HG02759 (cell line): ENCODE data around the gene CSF3.

Source experiments
- ATAC-seq: cut with Tn5 transposase; IDR thresholded peaks from one replicate; pipeline ENCODE4 v1.9.1; 2021; ENCODE audit warnings: mild to moderate bottlenecking, moderate library complexity; ENCODE audit not compliant: unreplicated experiment

Gene CSF3

GRCh38 chr17:40015005-40015997 is at the start of gene CSF3:
Gene CSF3 (plus strand): TSS chr17:40015440. CDS start chr17:40015475, 35 bp downstream.
- ATAC-seq = no peak

- ATAC-seq = no peak
Measured at GRCh38 chr17:39966771-39967170, 48.5 kb upstream of the CSF3 start.

- ATAC-seq = no peak
Measured at GRCh38 chr17:39968761-39969160, 46.5 kb upstream of the CSF3 start.

- no peak for ATAC-seq
Measured at GRCh38 chr17:39969375-39969774, 45.9 kb upstream of the CSF3 start.

- ATAC-seq = no peak
Measured at GRCh38 chr17:39970157-39970692, 45.0 kb upstream of the CSF3 start.

- ATAC-seq = no peak
Measured at GRCh38 chr17:39971076-39971603, 44.1 kb upstream of the CSF3 start.

GRCh38 chr17:39972271-39972670 is 43.0 kb upstream of the CSF3 start:
- no peak for ATAC-seq

- ATAC-seq = no peak
Measured at GRCh38 chr17:39973496-39973895, 41.7 kb upstream of the CSF3 start.

GRCh38 chr17:39974433-39974832 is 40.8 kb upstream of the CSF3 start:
- no peak for ATAC-seq

- ATAC-seq = no peak
Measured at GRCh38 chr17:39975801-39976200, 39.4 kb upstream of the CSF3 start.

- ATAC-seq = no peak
Measured at GRCh38 chr17:39979016-39979670, 36.1 kb upstream of the CSF3 start.

GRCh38 chr17:39979893-39980350 is 35.3 kb upstream of the CSF3 start:
- ATAC-seq = peak; percentile 18

GRCh38 chr17:39980351-39981206 is 34.7 kb upstream of the CSF3 start, which contains the start of gene PSMD3:
Gene PSMD3 (plus strand): TSS chr17:39980807. CDS start chr17:39980971, 164 bp downstream.
- peak; percentile 94 for ATAC-seq

GRCh38 chr17:39981207-39981741 is 34.0 kb upstream of the CSF3 start:
- ATAC-seq = no peak

- no peak for ATAC-seq
Measured at GRCh38 chr17:39981766-39982375, 33.4 kb upstream of the CSF3 start.

- no peak for ATAC-seq
Measured at GRCh38 chr17:39988206-39988810, 26.9 kb upstream of the CSF3 start.

GRCh38 chr17:39994448-39994847 is 20.8 kb upstream of the CSF3 start:
- no peak for ATAC-seq

- no peak for ATAC-seq
Measured at GRCh38 chr17:39995438-39995837, 19.8 kb upstream of the CSF3 start.

GRCh38 chr17:39996162-39996561 is 19.1 kb upstream of the CSF3 start:
- ATAC-seq = no peak
